ENCODE measurements around the gene COL5A1.

The COL5A1 gene

GRCh38 chr9:134809826-134810225 lies 168.2 kb downstream of the COL5A1 start:
- TF ChIP-seq ESRRG (CRISPR knock-in tag; IDR thresholded peaks at IDR 0.05), result no peak
- TF ChIP-seq POU6F1 (CRISPR knock-in tag; IDR thresholded peaks at IDR 0.05; ENCODE audit: borderline replicate concordance, low read depth), result no peak
- no peak for TF ChIP-seq CSRNP3 (CRISPR knock-in tag; IDR thresholded peaks at IDR 0.05)
- no peak for TF ChIP-seq ZNF70 (CRISPR knock-in tag; IDR thresholded peaks at IDR 0.05)
- no peak for TF ChIP-seq PPARA (CRISPR knock-in tag; IDR thresholded peaks at IDR 0.05; ENCODE audit: borderline replicate concordance)
- no peak for TF ChIP-seq ARNTL (CRISPR knock-in tag; IDR thresholded peaks at IDR 0.05; ENCODE audit: borderline replicate concordance, low read depth)
- TF ChIP-seq CSDC2 (CRISPR knock-in tag; IDR thresholded peaks at IDR 0.05), result no peak
- no peak for TF ChIP-seq ZFP3 (CRISPR knock-in tag; IDR thresholded peaks at IDR 0.05)
- TF ChIP-seq TOX (CRISPR knock-in tag; IDR thresholded peaks at IDR 0.05; ENCODE audit: borderline replicate concordance), result no peak
- TF ChIP-seq RARB (CRISPR knock-in tag; IDR thresholded peaks at IDR 0.05), result no peak
- TF ChIP-seq PATZ1 (CRISPR knock-in tag; IDR thresholded peaks at IDR 0.05; ENCODE audit: borderline replicate concordance), result no peak
- no peak for TF ChIP-seq ZNF8 (CRISPR knock-in tag; IDR thresholded peaks at IDR 0.05)
- no peak for TF ChIP-seq OSR1 (CRISPR knock-in tag; IDR thresholded peaks at IDR 0.05)
- no peak for TF ChIP-seq SNAI2 (CRISPR knock-in tag; IDR thresholded peaks at IDR 0.05)
- no peak for TF ChIP-seq ZC3H10 (CRISPR knock-in tag; IDR thresholded peaks at IDR 0.05)
- TF ChIP-seq BACH2 (CRISPR knock-in tag; IDR thresholded peaks at IDR 0.05; ENCODE audit: borderline replicate concordance), result no peak
- TF ChIP-seq ZNF565 (CRISPR knock-in tag; conservative IDR thresholded peaks at IDR 0.05; ENCODE audit: low read depth), result no peak
- no peak for ATAC-seq

- ATAC-seq, result no peak
- TF ChIP-seq ZNF8 (CRISPR knock-in tag; IDR thresholded peaks at IDR 0.05) (no peak), ZFP30 (CRISPR knock-in tag; IDR thresholded peaks at IDR 0.05) (no peak), PPARA (CRISPR knock-in tag; IDR thresholded peaks at IDR 0.05; ENCODE audit: borderline replicate concordance) (no peak), OSR1 (CRISPR knock-in tag; IDR thresholded peaks at IDR 0.05) (no peak), TOX (CRISPR knock-in tag; IDR thresholded peaks at IDR 0.05; ENCODE audit: borderline replicate concordance) (no peak), CSDC2 (CRISPR knock-in tag; IDR thresholded peaks at IDR 0.05) (no peak), ZNF70 (CRISPR knock-in tag; IDR thresholded peaks at IDR 0.05) (no peak), ZNF565 (CRISPR knock-in tag; conservative IDR thresholded peaks at IDR 0.05; ENCODE audit: low read depth) (no peak), ARNTL (CRISPR knock-in tag; IDR thresholded peaks at IDR 0.05; ENCODE audit: borderline replicate concordance, low read depth) (no peak), ZFP3 (CRISPR knock-in tag; IDR thresholded peaks at IDR 0.05) (no peak), SNAI2 (CRISPR knock-in tag; IDR thresholded peaks at IDR 0.05) (no peak), CSRNP3 (CRISPR knock-in tag; IDR thresholded peaks at IDR 0.05) (no peak)
Observed at GRCh38 chr9:134811079-134811672, 169.6 kb downstream of the COL5A1 start.

- peak; percentile 50 for ATAC-seq
Observed at GRCh38 chr9:134811673-134812342, 170.2 kb downstream of the COL5A1 start.

GRCh38 chr9:134812343-134812673 lies 170.7 kb downstream of the COL5A1 start:
- no peak for TF ChIP-seq ZFP3 (CRISPR knock-in tag; IDR thresholded peaks at IDR 0.05)
- no peak for TF ChIP-seq ARNTL (CRISPR knock-in tag; IDR thresholded peaks at IDR 0.05; ENCODE audit: borderline replicate concordance, low read depth)
- TF ChIP-seq ESRRG (CRISPR knock-in tag; IDR thresholded peaks at IDR 0.05), result no peak
- no peak for TF ChIP-seq ZNF70 (CRISPR knock-in tag; IDR thresholded peaks at IDR 0.05)
- no peak for TF ChIP-seq SNAI2 (CRISPR knock-in tag; IDR thresholded peaks at IDR 0.05)
- no peak for TF ChIP-seq ZNF8 (CRISPR knock-in tag; IDR thresholded peaks at IDR 0.05)
- no peak for TF ChIP-seq BACH2 (CRISPR knock-in tag; IDR thresholded peaks at IDR 0.05; ENCODE audit: borderline replicate concordance)
- no peak for TF ChIP-seq CSDC2 (CRISPR knock-in tag; IDR thresholded peaks at IDR 0.05)
- no peak for TF ChIP-seq ZC3H10 (CRISPR knock-in tag; IDR thresholded peaks at IDR 0.05)
- no peak for TF ChIP-seq TSHZ2 (CRISPR knock-in tag; IDR thresholded peaks at IDR 0.05)
- no peak for TF ChIP-seq PPARA (CRISPR knock-in tag; IDR thresholded peaks at IDR 0.05; ENCODE audit: borderline replicate concordance)
- TF ChIP-seq OSR1 (CRISPR knock-in tag; IDR thresholded peaks at IDR 0.05), result no peak
- ATAC-seq, result no peak

More at GRCh38 chr9:134811673-134812342, 170.2 kb downstream of the COL5A1 start:
- TF ChIP-seq ZNF70 (CRISPR knock-in tag; IDR thresholded peaks at IDR 0.05) (no peak), TOX (CRISPR knock-in tag; IDR thresholded peaks at IDR 0.05; ENCODE audit: borderline replicate concordance) (no peak), ARNTL (CRISPR knock-in tag; IDR thresholded peaks at IDR 0.05; ENCODE audit: borderline replicate concordance, low read depth) (no peak), TCF4 (CRISPR knock-in tag; IDR thresholded peaks at IDR 0.05; ENCODE audit: borderline replicate concordance) (no peak)

Measured in SK-N-SH treated with all-trans-retinoic acid at 6 μM for 48 hours (cell line).